ENCODE results near the gene M1AP. TPM values are rescaled to one million over a fixed set of nuclear protein-coding genes. Genes with fewer than 3 reads are reported as not detected.
"Not testable (repeated sequence)": the region's sequence is repeated elsewhere in the genome, so short reads cannot be mapped to it uniquely, and the experiment has no call there.

M1AP gene
- total RNA-seq, 1 donor from 2014 or later, result 2.5 TPM

GRCh38 chr2:74645344-74645743, 2.8 kb downstream of the M1AP start:
- H3K4me3 ChIP-seq (ENCODE audit: low read depth, low read length), result no peak overlapping the region
- TF ChIP-seq CTCF (conservative IDR thresholded peaks at IDR 0.05; ENCODE audit: low read depth, low read length), result no peak
- no peak for DNase-seq (ENCODE audit: low read depth)

- H3K4me3 ChIP-seq (ENCODE audit: low read depth, low read length), result no peak overlapping the region
- DNase-seq (ENCODE audit: low read depth), result no peak
- TF ChIP-seq CTCF (conservative IDR thresholded peaks at IDR 0.05; ENCODE audit: low read depth, low read length), result no peak
Observed at GRCh38 chr2:74639550-74639949, 8.6 kb downstream of the M1AP start.

GRCh38 chr2:74632939-74633312, 15.2 kb downstream of the M1AP start:
- no peak for TF ChIP-seq CTCF (conservative IDR thresholded peaks at IDR 0.05; ENCODE audit: low read depth, low read length)
- no peak overlapping the region for H3K4me3 ChIP-seq (ENCODE audit: low read depth, low read length)
- no peak for DNase-seq (ENCODE audit: low read depth)

- no peak for DNase-seq (ENCODE audit: low read depth)
- peak; percentile 27 for TF ChIP-seq CTCF (conservative IDR thresholded peaks at IDR 0.05; ENCODE audit: low read depth, low read length)
- no peak overlapping the region for H3K4me3 ChIP-seq (ENCODE audit: low read depth, low read length)
Observed at GRCh38 chr2:74632209-74632938, 15.8 kb downstream of the M1AP start.

GRCh38 chr2:74630454-74630853, 17.7 kb downstream of the M1AP start:
- not testable (repeated sequence) for H3K4me3 ChIP-seq (ENCODE audit: low read depth, low read length); DNase-seq (ENCODE audit: low read depth)

GRCh38 chr2:74628538-74629105, 19.5 kb downstream of the M1AP start:
- H3K4me3 ChIP-seq (ENCODE audit: low read depth, low read length), result no peak overlapping the region
- no peak for TF ChIP-seq CTCF (conservative IDR thresholded peaks at IDR 0.05; ENCODE audit: low read depth, low read length)
- no peak for DNase-seq (ENCODE audit: low read depth)

- no peak overlapping the region for H3K4me3 ChIP-seq (ENCODE audit: low read depth, low read length)
- no peak for DNase-seq (ENCODE audit: low read depth)
- no peak for TF ChIP-seq CTCF (conservative IDR thresholded peaks at IDR 0.05; ENCODE audit: low read depth, low read length)
Observed at GRCh38 chr2:74625658-74626425, 22.3 kb downstream of the M1AP start.
